Tibial nerve (tissue), 4 donors: Measurements from ENCODE around the gene GPC5. TPM values are rescaled to one million over a fixed set of nuclear protein-coding genes. Genes with fewer than 3 reads are reported as not detected.

ENCODE experiments used
- DNase-seq, 2 donors: peaks; one replicate each; pipeline ENCODE4 v3.0.0-alpha.2; 2019; ENCODE audit warnings: low spot score in 2 of 2
- H3K27ac ChIP-seq, 4 donors: fragments of 200-600 bp; sonication (generic) in 3 of 4; one replicate each; pipeline ENCODE4 v1.5.1; 2017 to 2019; ENCODE audit warnings: mild to moderate bottlenecking in 1 of 4
- H3K27me3 ChIP-seq, 2 donors: fragments of 200-600 bp; sonication (generic) in 1 of 2; one replicate each; pipeline versions ENCODE4 v1.5.1 to v1.6.0; 2017 to 2019
- H3K36me3 ChIP-seq, 3 donors: fragments of 200-600 bp; sonication (generic); one replicate each; pipeline ENCODE4 v1.5.1; 2018 to 2019
- H3K4me1 ChIP-seq, 4 donors: fragments of 200-600 bp; sonication (generic) in 3 of 4; one replicate each; pipeline ENCODE4 v1.5.1; 2017 to 2019
- H3K4me3 ChIP-seq, 4 donors: fragments of 200-600 bp; sonication (generic) in 3 of 4; one replicate each; pipeline ENCODE4 v1.5.1; 2017 to 2019; ENCODE audit warnings: mild to moderate bottlenecking in 1 of 4, moderate library complexity in 1 of 4
- H3K9me3 ChIP-seq, 4 donors: fragments of 200-600 bp; sonication (generic) in 3 of 4; one replicate each; pipeline ENCODE4 v1.5.1; 2017 to 2019
- EP300 ChIP-seq, 2 donors: sonication (generic); formaldehyde crosslinking; IDR thresholded peaks; one replicate each; pipeline ENCODE4 v1.6.1; 2017; ENCODE audit warnings: antibody characterized with exemption in 2 of 2, mild to moderate bottlenecking in 1 of 2
- POLR2A ChIP-seq, 2 donors: fragments of 450-650 bp; IDR thresholded peaks; one replicate each; pipeline ENCODE4 v1.6.1; 2017; ENCODE audit warnings: antibody characterized with exemption in 2 of 2, mild to moderate bottlenecking in 2 of 2, moderate library complexity in 2 of 2
- WGBS, 2 donors: methylation state at CpG; one replicate each; pipeline ENCODE4 v1.1.5; 2018; 5-methylcytosine and 5-hydroxymethylcytosine counted together
- total RNA-seq, 4 donors: library from RNA; depleted of rRNA; stranded (reverse); fragments of >200 nt; gene quantifications; one replicate each; pipeline ENCODE4 v1.1.0, GENCODE V29; 2016
- TF ChIP-seq, protein P1 (sequence below), 5 experiments: fragments of 200-600 bp in 3 of 5; fragments of 450-650 bp in 2 of 5; sonication (generic) in 3 of 5; IDR thresholded peaks; one replicate each; pipeline ENCODE4 v1.5.1; 2016 to 2019; ENCODE audit warnings: antibody characterized with exemption in 5 of 5, mild to moderate bottlenecking in 3 of 5, moderate library complexity in 2 of 5

GPC5 gene
- total RNA-seq, 4 donors from 2014 or later, result 3.7 to 5.7 (median 4.2) TPM; not detected in 1

DNA sequence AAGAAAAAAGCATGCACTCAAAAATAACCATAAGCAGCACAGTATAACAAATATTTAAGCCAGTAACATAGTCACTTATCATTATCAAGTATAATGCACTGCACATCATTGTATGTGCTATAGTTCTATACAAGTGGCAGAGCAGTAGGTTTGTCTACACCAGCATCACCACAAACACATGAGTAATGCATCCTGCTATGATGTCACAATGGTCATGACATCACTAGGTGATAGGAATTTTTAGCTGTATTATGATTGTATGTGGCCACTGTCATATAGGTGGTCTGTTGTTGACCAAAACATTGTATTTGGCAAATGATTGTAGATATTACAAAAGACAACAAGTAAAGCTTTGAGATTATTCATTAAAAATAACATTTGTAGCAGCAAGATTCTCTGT is 967.5 kb downstream of the GPC5 start:
- Histone ChIP-seq H3K9me3 (peaks cover 0 to 11% (median 0%) of the 10 kb centered on the region in 4 donors), H3K27ac (no peak overlapping the region), H3K36me3 (no peaks in the 10 kb centered on the region), H3K4me1 (no peaks in the 10 kb centered on the region), H3K27me3 (no peaks in the 10 kb centered on the region), H3K4me3 (no peak overlapping the region)
- TF ChIP-seq, protein P1, sequence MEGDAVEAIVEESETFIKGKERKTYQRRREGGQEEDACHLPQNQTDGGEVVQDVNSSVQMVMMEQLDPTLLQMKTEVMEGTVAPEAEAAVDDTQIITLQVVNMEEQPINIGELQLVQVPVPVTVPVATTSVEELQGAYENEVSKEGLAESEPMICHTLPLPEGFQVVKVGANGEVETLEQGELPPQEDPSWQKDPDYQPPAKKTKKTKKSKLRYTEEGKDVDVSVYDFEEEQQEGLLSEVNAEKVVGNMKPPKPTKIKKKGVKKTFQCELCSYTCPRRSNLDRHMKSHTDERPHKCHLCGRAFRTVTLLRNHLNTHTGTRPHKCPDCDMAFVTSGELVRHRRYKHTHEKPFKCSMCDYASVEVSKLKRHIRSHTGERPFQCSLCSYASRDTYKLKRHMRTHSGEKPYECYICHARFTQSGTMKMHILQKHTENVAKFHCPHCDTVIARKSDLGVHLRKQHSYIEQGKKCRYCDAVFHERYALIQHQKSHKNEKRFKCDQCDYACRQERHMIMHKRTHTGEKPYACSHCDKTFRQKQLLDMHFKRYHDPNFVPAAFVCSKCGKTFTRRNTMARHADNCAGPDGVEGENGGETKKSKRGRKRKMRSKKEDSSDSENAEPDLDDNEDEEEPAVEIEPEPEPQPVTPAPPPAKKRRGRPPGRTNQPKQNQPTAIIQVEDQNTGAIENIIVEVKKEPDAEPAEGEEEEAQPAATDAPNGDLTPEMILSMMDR (IDR thresholded peaks at IDR 0.05), result no peak
- TF ChIP-seq POLR2A (IDR thresholded peaks at IDR 0.05), result no peak
- DNase-seq, result no peak

DNA sequence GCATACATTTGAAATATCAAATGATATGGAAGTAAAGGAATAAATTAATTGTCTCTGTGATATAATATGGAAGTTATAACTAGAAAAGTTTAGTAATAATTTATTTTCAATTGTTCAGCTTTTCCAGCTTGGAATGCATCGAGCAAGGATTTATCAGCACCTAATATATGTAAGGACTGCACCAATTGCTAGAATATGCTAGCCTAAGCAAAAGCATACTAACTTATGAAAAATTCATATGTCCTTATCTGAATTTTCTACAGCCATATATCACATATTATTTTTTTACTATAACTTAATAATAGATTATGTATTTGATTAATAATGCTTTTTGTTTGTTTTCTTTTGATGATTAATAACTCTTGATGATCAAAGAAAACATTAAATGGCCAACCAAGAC is 979.0 kb downstream of the GPC5 start:
- TF ChIP-seq, protein P1 (IDR thresholded peaks at IDR 0.05), result no peak
- no peak for TF ChIP-seq POLR2A (IDR thresholded peaks at IDR 0.05)
- no peak for TF ChIP-seq EP300 (IDR thresholded peaks at IDR 0.05)
- DNase-seq, result no peak
- Histone ChIP-seq H3K27ac (no peak overlapping the region), H3K4me3 (no peak overlapping the region), H3K36me3 (no peaks in the 10 kb centered on the region), H3K9me3 (peaks cover 0 to 4% (median 0%) of the 10 kb centered on the region in 4 donors), H3K4me1 (no peaks in the 10 kb centered on the region), H3K27me3 (no peaks in the 10 kb centered on the region)
- 96 to 97% methylated on average over 1 of the region's 1 CpG for WGBS, 2 donors

DNA sequence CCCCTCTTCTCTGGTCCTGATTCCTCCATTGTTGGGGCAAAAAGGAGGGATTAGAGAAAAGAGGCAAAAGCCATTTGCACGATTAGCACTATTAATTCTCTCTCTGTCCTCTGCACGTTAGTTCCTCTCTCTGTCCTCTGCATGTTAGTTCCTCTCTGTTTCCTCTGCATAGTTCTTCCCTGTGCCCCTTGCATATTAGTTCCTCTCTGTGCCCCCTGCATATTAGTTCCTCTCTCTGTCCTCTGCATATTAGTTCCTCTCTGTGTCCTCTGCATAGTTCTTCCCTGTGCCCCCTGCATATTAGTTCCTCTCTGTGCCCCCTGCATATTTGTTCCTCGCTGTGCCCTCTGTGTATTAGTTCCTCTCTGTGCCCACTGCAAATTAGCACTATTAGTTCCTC is 981.0 kb downstream of the GPC5 start:
- Histone ChIP-seq H3K4me3 (no peak overlapping the region), H3K27me3 (no peaks in the 10 kb centered on the region), H3K36me3 (no peaks in the 10 kb centered on the region), H3K4me1 (no peaks in the 10 kb centered on the region), H3K9me3 (peaks cover 0 to 4% (median 0%) of the 10 kb centered on the region in 4 donors), H3K27ac (no peak overlapping the region)
- DNase-seq, result no peak
- TF ChIP-seq POLR2A (IDR thresholded peaks at IDR 0.05) (no peak), EP300 (IDR thresholded peaks at IDR 0.05) (no peak)
- TF ChIP-seq, protein P1 (IDR thresholded peaks at IDR 0.05), result no peak
- 65 to 73% methylated on average over 3 of the region's 3 CpGs for WGBS, 2 donors

DNA sequence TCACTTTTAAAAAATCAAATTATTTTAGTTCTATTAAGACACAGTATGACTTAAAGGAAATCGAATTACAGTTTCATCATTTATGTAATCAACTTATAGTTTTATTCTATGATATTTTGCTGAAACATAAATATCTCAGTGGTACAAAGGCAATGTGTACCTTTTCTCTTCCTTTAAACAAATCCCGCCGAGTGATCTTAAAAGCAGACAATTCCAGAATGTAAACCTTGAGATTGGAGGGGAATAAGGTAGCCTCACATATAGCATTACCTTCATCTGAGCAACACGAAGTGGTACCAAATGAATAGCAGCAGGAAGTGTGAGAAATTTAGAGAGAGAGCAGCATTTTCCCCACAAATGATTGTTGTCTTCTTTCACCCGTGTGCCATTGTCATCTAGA is 986.0 kb downstream of the GPC5 start:
- Histone ChIP-seq H3K9me3 (no peaks in the 10 kb centered on the region), H3K27ac (no peak overlapping the region), H3K4me3 (no peak overlapping the region), H3K27me3 (no peaks in the 10 kb centered on the region), H3K4me1 (no peaks in the 10 kb centered on the region), H3K36me3 (no peaks in the 10 kb centered on the region)
- 80 to 84% methylated on average over 5 of the region's 5 CpGs for WGBS, 2 donors
- TF ChIP-seq POLR2A (IDR thresholded peaks at IDR 0.05) (no peak), EP300 (IDR thresholded peaks at IDR 0.05) (no peak)
- TF ChIP-seq, protein P1 (IDR thresholded peaks at IDR 0.05), result no peak
- no peak for DNase-seq

DNA sequence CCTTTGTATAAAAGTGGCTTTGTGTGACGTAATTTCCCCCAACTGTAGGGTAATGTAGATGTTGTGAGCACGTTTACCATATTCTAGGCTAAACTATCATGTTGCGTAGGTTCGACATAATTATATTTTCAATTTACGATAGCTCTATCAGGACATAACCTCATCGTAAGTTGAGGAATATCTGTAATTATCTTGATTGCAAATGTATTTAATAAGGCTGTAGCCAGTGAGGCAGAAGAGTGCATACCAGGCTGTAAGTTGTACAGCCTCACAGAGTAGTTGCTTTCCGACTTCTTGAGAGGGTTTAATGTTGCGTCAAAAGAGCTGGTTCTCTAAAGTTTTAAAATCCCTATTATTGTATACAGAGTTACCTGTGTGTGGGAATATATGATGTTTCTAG is 988.8 kb downstream of the GPC5 start:
- no peaks in the 10 kb centered on the region for H3K27me3 ChIP-seq
- WGBS, 2 donors, result 87 to 91% methylated on average over 8 of the region's 8 CpGs
- no peaks in the 10 kb centered on the region for H3K9me3 ChIP-seq
- H3K4me1 ChIP-seq, result no peaks in the 10 kb centered on the region
- DNase-seq, result no peak
- no peak overlapping the region for H3K4me3 ChIP-seq
- H3K27ac ChIP-seq, result no peak overlapping the region
- TF ChIP-seq EP300 (IDR thresholded peaks at IDR 0.05) (no peak), POLR2A (IDR thresholded peaks at IDR 0.05) (no peak)
- TF ChIP-seq, protein P1 (IDR thresholded peaks at IDR 0.05), result no peak
- no peaks in the 10 kb centered on the region for H3K36me3 ChIP-seq
